HepG2 (cell line): ENCODE measurements around the gene CLCN2. TPM values are rescaled to one million over a fixed set of nuclear protein-coding genes. Genes with fewer than 3 reads are reported as not detected.

Source experiments
- ATAC-seq: fragments of 200-7000 bp; cut with Tn5 transposase; 3 replicates; pipeline ENCODE4 v1.9.1; 2020; ENCODE audit warnings: mild to moderate bottlenecking, moderate library complexity
- BruUV-seq: library from RNA; stranded (reverse); fragments of 400-500 nt; replicated peaks from 2 replicates; lab custom pipeline; 2021; lab: Mats Ljungman, UMichigan
- CTCF ChIA-PET: fragments of 300-600 bp; formaldehyde crosslinking; extraction: SDS; loops from one replicate; lab custom pipeline; 2021; ENCODE audit warnings: low total read pairs, inconsistent platforms, low intra/inter-chr PET ratio; lab: Yijun Ruan, JAX
- POLR2A ChIA-PET: fragments of 350-600 bp; sonication (Branson Sonifier 250); formaldehyde crosslinking; loops from one replicate; lab custom pipeline; 2020; ENCODE audit warnings: antibody characterized with exemption, inconsistent platforms; lab: Yijun Ruan, JAX
- DNase-seq: peaks from one replicate; pipeline ENCODE4 v3.0.0-alpha.2; 2015; ENCODE audit warnings: low spot score
- FAIRE-seq: peaks from 3 replicates; lab custom pipeline; 2011; peaks lifted over from hg19 to GRCh38; lab: Jason Lieb, UNC
- H2AFZ ChIP-seq: one replicate; pipeline ENCODE4 v1.6.1; 2011; ENCODE audit warnings: low read length, inconsistent platforms
- H3K27ac ChIP-seq: fragments of 300-600 bp; 3 replicates; pipeline ENCODE4 v1.8.0; 2011; ENCODE audit warnings: mixed run types, mild to moderate bottlenecking, mixed read lengths, low read length, inconsistent platforms; ENCODE audit not compliant: insufficient read depth; ENCODE audit errors: extremely low read length
- H3K27me3 ChIP-seq, 2 experiments: fragments of 200-600 bp in 1 of 2; 2 replicates in 1 of 2; 3 replicates in 1 of 2; pipeline versions ENCODE4 v1.6.0 to v1.8.0; 2011; ENCODE audit warnings: low read length in 2 of 2, mild to moderate bottlenecking in 2 of 2, moderate library complexity in 2 of 2, inconsistent platforms in 1 of 2; ENCODE audit not compliant: insufficient read depth in 2 of 2, control insufficient read depth in 1 of 2
- H3K36me3 ChIP-seq, 2 experiments: fragments of 200-600 bp in 1 of 2; replicated peaks in 1 of 2; 2 replicates in 1 of 2; 3 replicates in 1 of 2; pipeline versions ENCODE4 v1.5.1 to v1.8.0; 2011; ENCODE audit warnings: low read length in 2 of 2, inconsistent platforms in 1 of 2; ENCODE audit not compliant: insufficient read depth in 2 of 2, control insufficient read depth in 1 of 2
- H3K4me1 ChIP-seq: 2 replicates; pipeline ENCODE4 v1.5.1; 2012; ENCODE audit warnings: low read length, inconsistent platforms; ENCODE audit not compliant: insufficient read depth
- H3K4me2 ChIP-seq: 2 replicates; pipeline ENCODE4 v1.6.0; 2011; ENCODE audit warnings: low read depth, low read length, inconsistent platforms
- H3K4me3 ChIP-seq, 3 experiments: fragments of 200-600 bp in 1 of 3; sonication (generic), shearing (Covaris generic) in 1 of 3; replicated peaks in 1 of 3; 2 replicates each; pipeline ENCODE4 v1.5.1; 2011 to 2016; ENCODE audit warnings: low read length in 3 of 3, inconsistent platforms in 2 of 3, low read depth in 2 of 3, mild to moderate bottlenecking in 2 of 3, control low read depth in 1 of 3, mixed read lengths in 1 of 3; ENCODE audit not compliant: insufficient read depth in 1 of 3
- H3K79me2 ChIP-seq: one replicate; pipeline ENCODE4 v1.6.1; 2011; ENCODE audit warnings: low read length, inconsistent platforms; ENCODE audit not compliant: insufficient read depth
- H3K9ac ChIP-seq: 2 replicates; pipeline ENCODE4 v1.6.0; 2011; ENCODE audit warnings: mild to moderate bottlenecking, low read depth, low read length, inconsistent platforms; ENCODE audit not compliant: insufficient read depth
- H3K9me3 ChIP-seq: 2 replicates; pipeline ENCODE4 v1.5.1; 2012; ENCODE audit warnings: mild to moderate bottlenecking, low read length
- H4K20me1 ChIP-seq: 2 replicates; pipeline ENCODE4 v1.6.0; 2011; ENCODE audit warnings: inconsistent platforms, mild to moderate bottlenecking, low read length, moderate library complexity; ENCODE audit not compliant: insufficient read depth
- CBX1 ChIP-seq: IDR thresholded peaks from one replicate; pipeline ENCODE4 v1.6.1; 2016; ENCODE audit warnings: antibody characterized with exemption, low read depth
- CCAR2 ChIP-seq: fragments of 200-400 bp; formaldehyde crosslinking; optimal IDR thresholded peaks from 2 replicates; pipeline ENCODE3; 2018; ENCODE audit warnings: low read depth, mild to moderate bottlenecking, low read length, moderate library complexity
- HIVEP1 ChIP-seq: sonication (generic); formaldehyde crosslinking; IDR thresholded peaks from 2 replicates; pipeline ENCODE4 v1.4.0; 2020; ENCODE audit warnings: mild to moderate bottlenecking, missing genetic modification reagents
- SP5 ChIP-seq: IDR thresholded peaks from 2 replicates; pipeline ENCODE4 v1.6.1; 2016; ENCODE audit warnings: low read depth, borderline replicate concordance
- ZNF180 ChIP-seq: sonication (generic); formaldehyde crosslinking; IDR thresholded peaks from 2 replicates; pipeline ENCODE4 v1.4.0; 2020; ENCODE audit warnings: low read depth, missing genetic modification reagents, borderline replicate concordance
- ZNF207 ChIP-seq: fragments of 450-650 bp; IDR thresholded peaks from 2 replicates; pipeline ENCODE4 v1.6.1; 2016; ENCODE audit warnings: antibody characterized with exemption, borderline replicate concordance
- ZNF251 ChIP-seq: sonication (generic); formaldehyde crosslinking; IDR thresholded peaks from 2 replicates; pipeline ENCODE4 v1.9.0; 2021; ENCODE audit warnings: mild to moderate bottlenecking, missing genetic modification reagents
- WGBS: methylation state at CpG from one replicate; pipeline ENCODE4 v1.1.6; 2017; ENCODE audit warnings: low lambda C conversion rate; 5-methylcytosine and 5-hydroxymethylcytosine counted together
- in situ Hi-C: cut with HindIII; loops from 2 replicates; pipeline ENCODE4 v1.10.0; 2017; ENCODE audit warnings: low pct_unique_long_range_greater_than_20kb; ENCODE audit not compliant: extremely low pct_ligation_motif_present
- intact Hi-C: fragments of 100-400 bp; cut with micrococcal nuclease; formaldehyde crosslinking; loops from one replicate; pipeline ENCODE4 v1.10.0; 2022; ENCODE audit not compliant: unreplicated experiment
- polyA plus RNA-seq, 8 experiments: library from polyadenylated mRNA; depleted of rRNA in 3 of 8; stranded (reverse) in 7 of 8; unstranded in 1 of 8; fragments of >200 nt; fragmentation: Illumina TruSeq in 4 of 8; extraction: Trizol in 4 of 8; gene quantifications; 2 replicates each; pipeline versions ENCODE4 v1.2.1 to v1.2.3, GENCODE V29; 2011 to 2016; ENCODE audit warnings: low read depth in 4 of 8, missing spikeins in 1 of 8, mixed read lengths in 1 of 8; ENCODE audit not compliant: insufficient read depth in 1 of 8
- total RNA-seq, 5 experiments: library from RNA; depleted of rRNA; stranded (reverse); fragments of >200 nt; fragmentation: Illumina TruSeq; extraction: Trizol; gene quantifications; 2 replicates each; pipeline ENCODE4 v1.2.3, GENCODE V29; 2016; ENCODE audit warnings: low read depth in 1 of 5
- TF ChIP-seq, protein P1 (sequence below): sonication (generic); formaldehyde crosslinking; IDR thresholded peaks from 2 replicates; pipeline ENCODE4 v1.5.0; 2020; ENCODE audit warnings: mild to moderate bottlenecking, missing genetic modification reagents, borderline replicate concordance
- TF ChIP-seq, protein P2 (sequence below): sonication (generic); formaldehyde crosslinking; IDR thresholded peaks from 2 replicates; pipeline ENCODE4 v1.5.1; 2020; ENCODE audit warnings: mild to moderate bottlenecking, moderate library complexity, missing genetic modification reagents

CLCN2 gene
- total and polyA plus RNA-seq, 2 of the 13 experiments (the other 11 are each of a cell fraction or from before 2014, with no cell fraction given): 11.4 to 13.5 TPM

DNA sequence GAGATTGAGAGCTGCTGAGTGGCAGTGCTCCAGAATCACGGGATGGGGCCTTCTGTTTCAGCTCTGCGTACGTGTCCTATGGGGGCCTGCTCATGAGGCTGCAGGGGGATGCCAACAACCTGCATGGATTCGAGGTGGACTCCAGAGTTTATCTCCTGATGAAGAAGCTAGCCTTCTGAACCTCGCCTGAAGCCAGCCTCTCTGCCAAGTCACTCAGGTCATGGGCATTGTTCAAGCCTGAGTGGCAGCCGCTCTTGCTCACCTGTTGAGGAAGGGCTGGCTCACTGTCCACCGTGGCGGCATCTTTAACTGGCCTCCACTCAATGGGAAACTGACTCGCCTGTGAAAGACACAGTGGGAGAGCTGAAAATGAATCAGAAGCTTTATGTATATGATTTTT is 6.7 kb upstream of the CLCN2 start:
- WGBS: 98% methylated on average over 4 of the region's 9 CpGs
- peaks cover 17% of the 10 kb centered on the region for H4K20me1 ChIP-seq
- ATAC-seq: no peak
- POLR2A ChIA-PET: interaction anchor here (0.8 to 3.0 kb wide), 3 partner anchors 8 to 11 kb away, joined by 3 to 13 read pairs (median 7); no protein-coding TSS in a partner anchor
- in situ Hi-C loops (no loop called here), intact Hi-C loops (no loop called here)
- no peaks in the 10 kb centered on the region; a peak in 1 of 5 replicates for H3K27me3 ChIP-seq
- peaks cover 52% of the 10 kb centered on the region for H3K4me1 ChIP-seq
- FAIRE-seq: no peak
- H2AFZ ChIP-seq: no peak overlapping the region
- no peak overlapping the region for H3K9ac ChIP-seq
- H3K27ac ChIP-seq: no peak overlapping the region
- H3K9me3 ChIP-seq: no peaks in the 10 kb centered on the region
- no peak for TF ChIP-seq SP5
- TF ChIP-seq, protein P1, sequence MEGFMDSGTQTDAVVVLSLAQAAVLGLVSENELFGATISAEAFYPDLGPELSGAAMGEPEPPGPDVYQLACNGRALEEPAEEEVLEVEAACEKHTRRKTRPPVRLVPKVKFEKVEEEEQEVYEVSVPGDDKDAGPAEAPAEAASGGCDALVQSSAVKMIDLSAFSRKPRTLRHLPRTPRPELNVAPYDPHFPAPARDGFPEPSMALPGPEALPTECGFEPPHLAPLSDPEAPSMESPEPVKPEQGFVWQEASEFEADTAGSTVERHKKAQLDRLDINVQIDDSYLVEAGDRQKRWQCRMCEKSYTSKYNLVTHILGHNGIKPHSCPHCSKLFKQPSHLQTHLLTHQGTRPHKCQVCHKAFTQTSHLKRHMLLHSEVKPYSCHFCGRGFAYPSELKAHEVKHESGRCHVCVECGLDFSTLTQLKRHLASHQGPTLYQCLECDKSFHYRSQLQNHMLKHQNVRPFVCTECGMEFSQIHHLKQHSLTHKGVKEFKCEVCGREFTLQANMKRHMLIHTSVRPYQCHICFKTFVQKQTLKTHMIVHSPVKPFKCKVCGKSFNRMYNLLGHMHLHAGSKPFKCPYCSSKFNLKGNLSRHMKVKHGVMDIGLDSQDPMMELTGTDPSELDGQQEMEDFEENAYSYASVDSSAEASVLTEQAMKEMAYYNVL: no peak
- TF ChIP-seq CBX1: no peak
- no peak for TF ChIP-seq CCAR2
- TF ChIP-seq, protein P2, sequence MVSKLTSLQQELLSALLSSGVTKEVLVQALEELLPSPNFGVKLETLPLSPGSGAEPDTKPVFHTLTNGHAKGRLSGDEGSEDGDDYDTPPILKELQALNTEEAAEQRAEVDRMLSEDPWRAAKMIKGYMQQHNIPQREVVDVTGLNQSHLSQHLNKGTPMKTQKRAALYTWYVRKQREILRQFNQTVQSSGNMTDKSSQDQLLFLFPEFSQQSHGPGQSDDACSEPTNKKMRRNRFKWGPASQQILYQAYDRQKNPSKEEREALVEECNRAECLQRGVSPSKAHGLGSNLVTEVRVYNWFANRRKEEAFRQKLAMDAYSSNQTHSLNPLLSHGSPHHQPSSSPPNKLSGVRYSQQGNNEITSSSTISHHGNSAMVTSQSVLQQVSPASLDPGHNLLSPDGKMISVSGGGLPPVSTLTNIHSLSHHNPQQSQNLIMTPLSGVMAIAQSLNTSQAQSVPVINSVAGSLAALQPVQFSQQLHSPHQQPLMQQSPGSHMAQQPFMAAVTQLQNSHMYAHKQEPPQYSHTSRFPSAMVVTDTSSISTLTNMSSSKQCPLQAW: no peak
- TF ChIP-seq ZNF251: no peak
- no peak for TF ChIP-seq ZNF180 (CRISPR knock-in tag)
- no peak for TF ChIP-seq ZNF207
- no peak for TF ChIP-seq HIVEP1
- peaks cover 19 to 40% of the 10 kb centered on the region in 2 experiments for H3K36me3 ChIP-seq
- no TSS peak for BruUV-seq
- CTCF ChIA-PET: no interaction called here
- H3K4me3 ChIP-seq: no peak overlapping the region
- no peak overlapping the region for H3K4me2 ChIP-seq
- no peak for DNase-seq
- peaks cover 17% of the 10 kb centered on the region for H3K79me2 ChIP-seq
